Vagina (tissue), 2 donors: ENCODE measurements around the gene IP6K1.
"Not testable (repeated sequence)": the region's sequence is repeated elsewhere in the genome, so short reads cannot be mapped to it uniquely, and the experiment has no call there.

ENCODE experiments used
- CTCF ChIP-seq, 3 experiments: fragments of 450-650 bp in 2 of 3; fragments of 200-600 bp in 1 of 3; sonication (generic) in 1 of 3; IDR thresholded peaks; one replicate each; pipeline ENCODE4 v1.5.1; 2017 to 2019; ENCODE audit warnings: antibody characterized with exemption in 3 of 3, mild to moderate bottlenecking in 2 of 3, moderate library complexity in 2 of 3
- POLR2A ChIP-seq, 2 donors: fragments of 450-650 bp; IDR thresholded peaks; one replicate each; pipeline ENCODE4 v1.6.1; 2017; ENCODE audit warnings: antibody characterized with exemption in 2 of 2, mild to moderate bottlenecking in 2 of 2, moderate library complexity in 2 of 2

- TF ChIP-seq CTCF, POLR2A (IDR thresholded peaks at IDR 0.05): not testable (repeated sequence)
Observed at GRCh38 chr3:49695350-49696015, 90.9 kb downstream of the IP6K1 start.
